Measurements from ENCODE around the gene IL17B.

The IL17B gene

GRCh38 chr5:149325166-149325735 is 53.8 kb downstream of the IL17B start:
- Histone ChIP-seq H3K27ac (ENCODE audit: low read length, poor library complexity, severe bottlenecking) (no peak overlapping the region), H3K9ac (ENCODE audit: low read length) (peak overlapping the region; percentile 80), H4K91ac (ENCODE audit: low read length) (peak overlapping the region; percentile 30), H2BK15ac (ENCODE audit: low read depth, poor library complexity, severe bottlenecking) (no peak overlapping the region), H3K23ac (ENCODE audit: low read length in 2 of 2) (no peak overlapping the region), H2AFZ (ENCODE audit: low read depth, low read length) (no peak overlapping the region), H2BK12ac (ENCODE audit: low read length in 2 of 2) (peak overlapping the region; percentile 28 to 59), H3K79me1 (replicated peaks; ENCODE audit: low read length, poor library complexity, severe bottlenecking) (no peaks in the 10 kb centered on the region), H3K4me1 (ENCODE audit: control insufficient read depth, insufficient read depth, low read depth, low read length) (peaks cover 8% of the 10 kb centered on the region), H2BK5ac (ENCODE audit: low read depth, low read length, poor library complexity, severe bottlenecking) (no peak overlapping the region), H3K4ac (ENCODE audit: low read depth in 1 of 2, low read length in 2 of 2) (peak overlapping the region; percentile 1 to 16), H3K18ac (ENCODE audit: low read depth in 1 of 2, low read length in 2 of 2) (peak overlapping the region in 1 of 2 experiments; percentile 31), H3K36me3 (ENCODE audit: control insufficient read depth in 1 of 2, insufficient read depth in 2 of 2, low read depth in 1 of 2, low read length in 2 of 2) (peaks cover 0 to 12% of the 10 kb centered on the region in 2 experiments), H4K8ac (ENCODE audit: low read length) (peak overlapping the region; percentile 33), H3K4me3 (ENCODE audit: insufficient read depth in 1 of 2, low read depth in 1 of 2, low read length in 2 of 2) (no peak overlapping the region), H2BK120ac (ENCODE audit: low read depth, low read length) (peak overlapping the region; percentile 22), H3K9me3 (ENCODE audit: control insufficient read depth, low read length) (no peaks in the 10 kb centered on the region), H3K27me3 (ENCODE audit: control insufficient read depth in 1 of 2, insufficient read depth in 1 of 2, low read length in 2 of 2) (no peaks in the 10 kb centered on the region), H3K14ac (ENCODE audit: low read length in 2 of 2) (no peak overlapping the region), H2AK5ac (ENCODE audit: low read length, severe bottlenecking) (no peak overlapping the region), H3K4me2 (ENCODE audit: low read length, poor library complexity, severe bottlenecking) (no peak overlapping the region)
- no peak for DNase-seq

- no peak overlapping the region for H2BK5ac ChIP-seq (ENCODE audit: low read depth, low read length, poor library complexity, severe bottlenecking)
- H3K4me3 ChIP-seq (ENCODE audit: insufficient read depth in 1 of 2, low read depth in 1 of 2, low read length in 2 of 2): no peak overlapping the region
- H3K9ac ChIP-seq (ENCODE audit: low read length): peak overlapping the region; percentile 80
- peak overlapping the region; percentile 59 to 72 for H3K18ac ChIP-seq (ENCODE audit: low read depth in 1 of 2, low read length in 2 of 2)
- H4K8ac ChIP-seq (ENCODE audit: low read length): peak overlapping the region; percentile 0
- peak overlapping the region in 1 of 2 experiments; percentile 87 for H3K4ac ChIP-seq (ENCODE audit: low read depth in 1 of 2, low read length in 2 of 2)
- peaks cover 13% of the 10 kb centered on the region for H3K4me1 ChIP-seq (ENCODE audit: control insufficient read depth, insufficient read depth, low read depth, low read length)
- peak overlapping the region; percentile 70 for H4K91ac ChIP-seq (ENCODE audit: low read length)
- no peak for DNase-seq
- no peak overlapping the region for H2BK15ac ChIP-seq (ENCODE audit: low read depth, poor library complexity, severe bottlenecking)
- H3K79me1 ChIP-seq (replicated peaks; ENCODE audit: low read length, poor library complexity, severe bottlenecking): no peaks in the 10 kb centered on the region
- peaks cover 3 to 12% of the 10 kb centered on the region in 2 experiments for H3K36me3 ChIP-seq (ENCODE audit: control insufficient read depth in 1 of 2, insufficient read depth in 2 of 2, low read depth in 1 of 2, low read length in 2 of 2)
- no peaks in the 10 kb centered on the region for H3K9me3 ChIP-seq (ENCODE audit: control insufficient read depth, low read length)
- H3K27ac ChIP-seq (ENCODE audit: low read length, poor library complexity, severe bottlenecking): no peak overlapping the region
- H3K27me3 ChIP-seq (ENCODE audit: control insufficient read depth in 1 of 2, insufficient read depth in 1 of 2, low read length in 2 of 2): no peaks in the 10 kb centered on the region
- H2AK5ac ChIP-seq (ENCODE audit: low read length, severe bottlenecking): no peak overlapping the region
- H2BK120ac ChIP-seq (ENCODE audit: low read depth, low read length): no peak overlapping the region
- H3K23ac ChIP-seq (ENCODE audit: low read length in 2 of 2): no peak overlapping the region
- no peak overlapping the region for H2AFZ ChIP-seq (ENCODE audit: low read depth, low read length)
- H3K4me2 ChIP-seq (ENCODE audit: low read length, poor library complexity, severe bottlenecking): no peak overlapping the region
- H3K14ac ChIP-seq (ENCODE audit: low read length in 2 of 2): peak overlapping the region in 1 of 2 experiments; percentile 76
- 88% methylated on average over 2 of the region's 2 CpGs for WGBS
- H2BK12ac ChIP-seq (ENCODE audit: low read length in 2 of 2): peak overlapping the region; percentile 0 to 96
Observed at GRCh38 chr5:149324641-149325040, 54.5 kb downstream of the IL17B start.
